Common myeloid progenitor, CD34-positive (primary cell): ENCODE results near the gene TIMMDC1. TPM values are rescaled to one million over a fixed set of nuclear protein-coding genes. Genes with fewer than 3 reads are reported as not detected.

ENCODE experiments used
- CTCF ChIA-PET: fragments of 350-600 bp; sonication (Branson Sonifier 250); formaldehyde crosslinking; loops from one replicate; lab custom pipeline; 2021; ENCODE audit warnings: antibody characterized with exemption; lab: Charles Lee
- POLR2A ChIA-PET: fragments of 350-600 bp; sonication (Branson Sonifier 250); formaldehyde crosslinking; loops from one replicate; lab custom pipeline; 2021; ENCODE audit warnings: antibody characterized with exemption; lab: Charles Lee
- DNase-seq, 3 donors: peaks; one replicate each; pipeline versions ENCODE4 v3.0.0 to v3.0.0-alpha.2; 2013
- H3K27ac ChIP-seq, 2 experiments: 1 replicate in 1 of 2; 2 replicates in 1 of 2; pipeline ENCODE4 v1.7.0; 2013; ENCODE audit warnings: inconsistent platforms in 2 of 2, low read length in 2 of 2, mild to moderate bottlenecking in 2 of 2, low read depth in 1 of 2, moderate library complexity in 1 of 2; ENCODE audit not compliant: severe bottlenecking in 2 of 2, insufficient read depth in 1 of 2, poor library complexity in 1 of 2
- H3K27me3 ChIP-seq, 5 experiments: replicated peaks in 2 of 5; 1 replicate in 3 of 5; 2 replicates in 2 of 5; pipeline versions ENCODE4 v1.6.1 to v1.7.0; 2013; ENCODE audit warnings: low read length in 4 of 5, mild to moderate bottlenecking in 2 of 5, moderate library complexity in 2 of 5, inconsistent platforms in 1 of 5; ENCODE audit not compliant: insufficient read depth in 5 of 5, control insufficient read depth in 4 of 5
- H3K36me3 ChIP-seq, 4 experiments: 1 replicate in 2 of 4; 2 replicates in 2 of 4; pipeline versions ENCODE4 v1.6.1 to v1.7.0; 2013; ENCODE audit warnings: low read length in 3 of 4, control low read depth in 1 of 4, mild to moderate bottlenecking in 1 of 4; ENCODE audit not compliant: control insufficient read depth in 4 of 4, insufficient read depth in 4 of 4
- H3K4me1 ChIP-seq, 4 experiments: 1 replicate in 3 of 4; 2 replicates in 1 of 4; pipeline versions ENCODE4 v1.6.1 to v1.7.1; 2013; ENCODE audit warnings: low read length in 3 of 4, mild to moderate bottlenecking in 3 of 4, control low read depth in 1 of 4, inconsistent platforms in 1 of 4, moderate library complexity in 1 of 4; ENCODE audit not compliant: control insufficient read depth in 4 of 4, insufficient read depth in 4 of 4; ENCODE audit errors: control extremely low read depth in 1 of 4
- H3K4me3 ChIP-seq, 7 experiments: 1 replicate in 4 of 7; 2 replicates in 3 of 7; pipeline versions ENCODE4 v1.5.1 to v1.7.0; 2013; ENCODE audit warnings: mild to moderate bottlenecking in 7 of 7, low read length in 6 of 7, moderate library complexity in 6 of 7, inconsistent platforms in 2 of 7, low read depth in 2 of 7, control low read depth in 1 of 7; ENCODE audit not compliant: insufficient read depth in 4 of 7, control insufficient read depth in 1 of 7; ENCODE audit errors: extremely low read depth in 1 of 7
- H3K9me3 ChIP-seq, 5 experiments: 1 replicate in 4 of 5; 2 replicates in 1 of 5; pipeline versions ENCODE4 v1.6.1 to v1.7.1; 2013; ENCODE audit warnings: low read length in 4 of 5, mild to moderate bottlenecking in 2 of 5, inconsistent platforms in 1 of 5, low read depth in 1 of 5, moderate library complexity in 1 of 5; ENCODE audit not compliant: control insufficient read depth in 4 of 5, insufficient read depth in 2 of 5; ENCODE audit errors: control extremely low read depth in 1 of 5
- WGBS: methylation state at CpG from one replicate; pipeline ENCODE4 v1.1.5; 2013; ENCODE audit not compliant: insufficient coverage; 5-methylcytosine and 5-hydroxymethylcytosine counted together
- polyA plus RNA-seq: library from polyadenylated mRNA; unstranded; fragments of 120-200 nt; gene quantifications from one replicate; pipeline ENCODE4 v1.2.1, GENCODE V29; 2013

Gene TIMMDC1, protein sequence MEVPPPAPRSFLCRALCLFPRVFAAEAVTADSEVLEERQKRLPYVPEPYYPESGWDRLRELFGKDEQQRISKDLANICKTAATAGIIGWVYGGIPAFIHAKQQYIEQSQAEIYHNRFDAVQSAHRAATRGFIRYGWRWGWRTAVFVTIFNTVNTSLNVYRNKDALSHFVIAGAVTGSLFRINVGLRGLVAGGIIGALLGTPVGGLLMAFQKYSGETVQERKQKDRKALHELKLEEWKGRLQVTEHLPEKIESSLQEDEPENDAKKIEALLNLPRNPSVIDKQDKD
- 56.1 TPM for polyA plus RNA-seq

DNA sequence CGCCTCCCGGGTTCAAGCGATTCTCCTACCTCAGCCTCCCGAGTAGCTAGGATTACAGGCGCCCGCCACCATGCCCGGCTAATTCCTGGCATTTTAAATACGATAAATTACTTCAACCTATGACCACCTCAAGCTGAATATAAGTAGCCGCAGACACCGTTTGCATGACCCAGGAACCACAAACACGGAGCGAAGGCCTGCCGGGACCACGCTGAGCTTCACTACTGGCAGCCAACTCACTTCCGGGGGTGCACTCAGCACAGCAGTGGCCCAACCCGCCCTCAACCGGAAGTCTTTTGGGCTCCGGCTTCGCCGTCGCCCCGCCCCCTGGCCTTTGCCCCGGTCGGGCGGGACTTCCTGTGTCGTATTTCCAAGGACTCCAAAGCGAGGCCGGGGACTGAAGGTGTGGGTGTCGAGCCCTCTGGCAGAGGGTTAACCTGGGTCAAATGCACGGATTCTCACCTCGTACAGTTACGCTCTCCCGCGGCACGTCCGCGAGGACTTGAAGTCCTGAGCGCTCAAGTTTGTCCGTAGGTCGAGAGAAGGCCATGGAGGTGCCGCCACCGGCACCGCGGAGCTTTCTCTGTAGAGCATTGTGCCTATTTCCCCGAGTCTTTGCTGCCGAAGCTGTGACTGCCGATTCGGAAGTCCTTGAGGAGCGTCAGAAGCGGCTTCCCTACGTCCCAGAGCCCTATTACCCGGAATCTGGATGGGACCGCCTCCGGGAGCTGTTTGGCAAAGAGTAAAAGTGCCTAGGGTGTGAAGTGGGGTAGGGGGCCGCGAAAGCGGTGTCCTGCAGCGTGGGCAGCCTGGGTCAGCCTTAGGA, at the start of gene TIMMDC1:
Gene TIMMDC1, plus strand, starts transcription at position 362 of the 826 bp plus-strand sequence. Its CDS starts 187 bp downstream, at position 549.
- WGBS = under 1% methylated on average over 50 of the region's 58 CpGs
- POLR2A ChIA-PET = interaction anchor here (0.6 to 2.5 kb wide), 4 partner anchors 9 to 82 kb away, joined by 3 to 10 read pairs (median 7); partner anchors contain the start of gene TMEM39A
- Histone ChIP-seq H3K4me3 (peak within 1 kb of the TSS; percentile 88 to 100 (median 97)), H3K36me3 (peaks cover 3 to 12% (median 4%) of the 10 kb centered on the region in 4 experiments), H3K27me3 (no peaks in the 10 kb centered on the region), H3K4me1 (peaks cover 3 to 30% (median 17%) of the 10 kb centered on the region in 4 experiments), H3K27ac (peak within 1 kb of the TSS; percentile 92 to 95), H3K9me3 (no peaks in the 10 kb centered on the region)
- CTCF ChIA-PET = interaction anchor here (0.5 to 1.4 kb wide), 6 partner anchors 10 to 175 kb away, joined by 3 to 4 read pairs (median 3); no protein-coding TSS in a partner anchor
- peak; percentile 97 to 99 (median 98) for DNase-seq

- H3K27ac ChIP-seq = no peak overlapping the region
- no peak for DNase-seq
- no CpG with 5 or more reads among the region's 1 CpG for WGBS
- no peaks in the 10 kb centered on the region for H3K27me3 ChIP-seq
- ChIA-PET CTCF (interaction anchor here (0.7 kb wide), 1 partner anchor 12 kb away, joined by 3 read pairs; no protein-coding TSS in a partner anchor), POLR2A (interaction anchor here (0.7 kb wide), 1 partner anchor 131 kb away, joined by 4 read pairs; no protein-coding TSS in a partner anchor)
- no peak overlapping the region for H3K4me3 ChIP-seq
- no peaks in the 10 kb centered on the region for H3K4me1 ChIP-seq
- peaks cover 16 to 79% (median 50%) of the 10 kb centered on the region in 4 experiments for H3K36me3 ChIP-seq
- H3K9me3 ChIP-seq = no peaks in the 10 kb centered on the region
Measured at GRCh38 chr3:119453822-119454221, 44.5 kb upstream of the TIMMDC1 start.

DNA sequence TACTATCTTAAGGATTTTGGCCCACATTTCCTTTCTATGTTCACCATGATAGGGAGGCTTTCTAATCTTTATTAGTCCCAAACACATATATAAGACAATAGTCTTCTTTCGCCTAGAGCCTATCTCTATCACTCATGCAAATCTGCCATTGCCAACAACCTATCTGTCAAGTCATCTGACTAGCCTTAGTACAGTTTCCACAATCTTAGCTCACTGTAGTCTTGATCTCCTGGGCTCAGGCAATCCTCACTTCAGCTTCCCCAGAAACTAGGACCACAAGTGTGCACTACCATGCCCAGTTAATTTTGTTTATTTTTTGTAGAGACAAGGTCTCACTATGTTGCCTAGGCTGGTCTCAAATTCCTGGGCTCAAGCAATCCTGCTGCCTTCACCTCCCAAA, 41.9 kb upstream of the TIMMDC1 start:
- Histone ChIP-seq H3K27me3 (no peaks in the 10 kb centered on the region), H3K4me1 (peaks cover 0 to under 1% (median 0%) of the 10 kb centered on the region in 4 experiments), H3K36me3 (peaks cover 18 to 82% (median 54%) of the 10 kb centered on the region in 4 experiments), H3K27ac (no peak overlapping the region), H3K9me3 (no peaks in the 10 kb centered on the region), H3K4me3 (no peak overlapping the region)
- ChIA-PET CTCF (no interaction called here), POLR2A (no interaction called here)
- WGBS = 100% methylated on average over 1 of the region's 1 CpG
- no peak for DNase-seq

GRCh38 chr3:119457246-119457645, 41.1 kb upstream of the TIMMDC1 start:
- no peak for DNase-seq
- H3K4me3 ChIP-seq = no peak overlapping the region
- no peaks in the 10 kb centered on the region for H3K9me3 ChIP-seq
- ChIA-PET POLR2A (no interaction called here), CTCF (no interaction called here)
- peaks cover 0 to 8% (median 3%) of the 10 kb centered on the region in 4 experiments for H3K4me1 ChIP-seq
- H3K27me3 ChIP-seq = no peaks in the 10 kb centered on the region
- no CpG with 5 or more reads among the region's 4 CpGs for WGBS
- H3K36me3 ChIP-seq = peaks cover 18 to 83% (median 49%) of the 10 kb centered on the region in 4 experiments
- no peak overlapping the region for H3K27ac ChIP-seq

DNA sequence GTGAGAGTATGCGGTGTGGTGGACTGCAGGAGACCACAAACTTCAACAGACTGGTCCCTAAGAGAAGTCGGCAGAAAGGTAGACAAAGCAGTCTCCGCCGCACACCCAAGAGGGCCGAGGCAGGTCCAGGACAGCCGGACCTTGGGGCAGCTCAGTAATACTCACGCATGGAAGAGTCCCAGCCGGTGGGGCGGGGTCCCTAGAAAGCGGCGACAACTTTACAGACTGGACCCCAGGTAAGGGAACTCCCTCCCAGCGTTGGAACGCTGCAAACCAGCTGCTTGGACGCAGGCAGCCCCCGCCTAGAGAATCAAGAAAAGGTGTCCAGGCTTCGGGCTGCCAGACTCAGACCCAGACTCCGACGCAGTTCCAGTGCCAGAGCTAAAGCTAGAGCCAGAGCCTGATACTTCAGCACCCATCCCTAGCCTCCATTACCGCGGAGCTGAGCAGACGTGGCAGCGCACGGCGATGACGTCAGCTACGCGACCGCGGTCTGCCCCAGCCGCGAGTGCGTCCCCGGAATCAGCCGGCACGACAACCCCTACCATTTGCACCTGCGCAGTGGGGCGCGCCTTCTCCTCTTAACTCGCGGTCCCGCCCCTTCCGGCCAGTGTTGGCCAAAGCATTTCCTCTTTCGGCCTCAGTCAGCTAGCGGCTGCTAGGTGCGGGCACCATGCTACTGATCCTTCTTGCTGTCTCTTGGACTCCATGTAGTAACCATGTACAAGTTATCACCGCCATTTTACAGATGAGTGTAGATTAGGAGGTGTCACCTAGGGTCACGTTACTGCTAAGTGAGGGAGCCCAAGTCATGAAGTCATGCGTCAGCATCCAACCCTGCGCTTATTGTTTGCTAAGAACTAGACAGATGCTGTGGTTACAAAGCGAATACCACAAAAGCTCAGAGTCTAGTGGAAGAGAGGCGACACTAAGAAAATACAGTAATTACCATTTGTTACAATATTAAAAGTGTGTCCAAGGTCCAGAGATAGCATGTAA, 34.9 kb upstream of the TIMMDC1 start, which contains the start of gene TMEM39A:
Gene TMEM39A, minus strand, starts transcription at position 445 of the 999 bp plus-strand sequence. CDS start 1,541 bp downstream, outside the sequence.
- peak within 1 kb of the TSS; percentile 85 to 100 (median 98) for H3K4me3 ChIP-seq
- DNase-seq = peak; percentile 98 to 99 (median 99)
- ChIA-PET POLR2A (interaction anchor here (0.5 to 1.4 kb wide), 4 partner anchors 10 to 134 kb away, joined by 3 to 9 read pairs (median 3); partner anchors contain the start of genes PLA1A and TIMMDC1), CTCF (interaction anchor here (0.9 to 1.8 kb wide), 6 partner anchors 14 to 190 kb away, joined by 3 to 5 read pairs (median 3); no protein-coding TSS in a partner anchor)
- WGBS = 3% methylated on average over 48 of the region's 51 CpGs
- peaks cover 3 to 31% (median 12%) of the 10 kb centered on the region in 4 experiments for H3K36me3 ChIP-seq
- peaks cover 8 to 27% (median 18%) of the 10 kb centered on the region in 4 experiments for H3K4me1 ChIP-seq
- H3K9me3 ChIP-seq = no peaks in the 10 kb centered on the region
- H3K27me3 ChIP-seq = no peaks in the 10 kb centered on the region
- peak within 1 kb of the TSS; percentile 89 to 95 for H3K27ac ChIP-seq

- no peaks in the 10 kb centered on the region for H3K9me3 ChIP-seq
- ChIA-PET CTCF (interaction anchor here (0.8 to 1.2 kb wide), 2 partner anchors 8 to 178 kb away, joined by 3 to 6 read pairs; no protein-coding TSS in a partner anchor), POLR2A (no interaction called here)
- DNase-seq = peak in 2 of 3 donors; percentile 49 to 57
- 91% methylated on average over 1 of the region's 2 CpGs for WGBS
- peaks cover 13 to 22% (median 20%) of the 10 kb centered on the region in 4 experiments for H3K4me1 ChIP-seq
- H3K36me3 ChIP-seq = peaks cover 4 to 18% (median 11%) of the 10 kb centered on the region in 4 experiments
- H3K27ac ChIP-seq = no peak overlapping the region
- peak overlapping the region in 3 of 7 experiments; percentile 80 to 94 (median 91) for H3K4me3 ChIP-seq
- no peaks in the 10 kb centered on the region for H3K27me3 ChIP-seq
Measured at GRCh38 chr3:119468041-119468440, 30.3 kb upstream of the TIMMDC1 start.
